ENCODE measurements around the gene COX7A1.
A peak's percentile ranks its signal among the peaks of the same experiment; 100 is the strongest.
"Not testable (repeated sequence)": the region's sequence is repeated elsewhere in the genome, so short reads cannot be mapped to it uniquely, and the experiment has no call there.

COX7A1 gene

GRCh38 chr19:36141039-36141927 is 11.0 kb downstream of the COX7A1 start:
- peak; percentile 91 for DNase-seq (ENCODE audit: low spot score)

- peak; percentile 62 for DNase-seq (ENCODE audit: low spot score)
Measured at GRCh38 chr19:36140304-36141038, 11.8 kb downstream of the COX7A1 start.

DNA sequence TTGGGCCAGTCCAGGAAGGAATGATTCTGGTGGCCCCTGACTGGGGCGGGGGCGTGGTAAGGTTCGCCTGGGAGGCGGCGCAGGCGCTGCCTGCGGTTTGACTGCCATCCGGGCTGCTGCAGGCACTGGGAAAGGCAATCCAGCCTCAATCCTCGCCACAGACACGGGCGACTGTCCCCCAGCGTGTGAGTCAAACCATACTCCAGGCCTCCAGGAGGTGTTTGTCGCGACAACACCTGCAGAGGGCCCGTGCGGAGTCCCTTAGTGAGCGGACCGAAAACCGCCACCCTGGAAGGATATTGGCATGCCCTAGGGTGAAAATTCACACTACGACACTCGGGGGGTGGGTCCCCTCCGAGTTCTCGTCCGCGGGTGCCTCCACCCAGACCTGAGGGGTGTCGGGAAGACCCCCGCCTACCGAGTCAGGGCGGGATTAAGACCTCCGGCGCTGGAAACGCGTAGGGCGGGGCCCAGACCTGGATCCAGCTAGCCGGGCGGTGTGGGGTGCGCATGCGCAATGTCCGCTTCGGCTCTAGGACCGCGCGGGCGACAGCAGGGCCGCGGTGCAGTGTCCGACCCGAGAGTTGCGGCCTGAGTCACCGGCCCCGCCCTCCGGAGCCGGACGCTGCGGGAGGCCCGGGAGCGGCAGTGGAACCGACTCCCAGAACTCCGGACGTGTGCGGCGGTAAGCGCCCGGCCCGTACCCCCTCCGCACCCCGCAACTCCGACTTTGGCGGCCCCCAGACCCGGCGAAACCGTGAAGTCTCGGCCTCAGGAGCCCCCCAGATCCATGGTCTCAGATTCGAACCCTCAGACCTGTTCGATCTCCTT is 12.6 kb downstream of the COX7A1 start, which contains the start of gene CAPNS1:
TSS of gene CAPNS1 (plus strand) at position 594 of the 831 bp plus-strand sequence. CDS start 946 bp downstream, outside the sequence.
- peak; percentile 99 for DNase-seq (ENCODE audit: low spot score)

GRCh38 chr19:36139120-36139472 is 13.2 kb downstream of the COX7A1 start:
- no peak for DNase-seq (ENCODE audit: low spot score)

DNA sequence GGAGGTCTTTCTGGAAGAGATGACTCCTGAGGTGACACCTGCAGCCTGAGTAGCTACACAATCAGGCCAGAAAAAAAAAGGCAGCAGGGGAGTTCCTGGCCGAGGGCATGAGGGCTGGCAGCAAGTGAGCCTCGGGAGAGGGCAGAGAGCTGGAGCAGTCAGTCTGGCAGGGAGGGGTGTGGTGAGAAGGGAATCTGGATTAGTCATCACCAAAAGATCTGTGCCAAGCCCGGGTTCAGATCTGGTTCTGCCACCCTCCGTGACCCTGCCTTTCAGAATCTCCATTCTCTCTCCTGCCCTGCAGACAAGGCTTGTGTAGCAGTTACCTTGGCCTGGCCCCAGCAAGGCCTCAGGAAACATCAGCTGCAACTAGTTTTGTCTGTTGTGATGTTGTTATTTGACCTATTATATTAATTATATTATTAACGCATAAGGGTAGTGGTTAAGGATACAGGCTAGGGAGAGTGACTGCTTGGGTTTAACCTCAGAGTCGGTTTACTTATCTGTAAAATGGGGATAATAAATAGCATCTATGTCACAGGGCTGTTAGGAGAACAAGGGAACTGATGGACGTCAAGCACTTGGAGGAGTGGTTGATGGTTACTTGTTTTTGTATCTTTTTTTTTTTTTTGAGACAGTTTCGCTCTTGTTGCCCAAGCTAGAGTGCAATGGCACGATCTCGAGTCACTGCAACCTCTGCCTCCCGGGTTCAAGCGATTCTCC is 15.1 kb downstream of the COX7A1 start:
- no peak for DNase-seq (ENCODE audit: low spot score)

GRCh38 chr19:36134867-36135266 is 17.4 kb downstream of the COX7A1 start:
- not testable (repeated sequence) for DNase-seq (ENCODE audit: low spot score)

DNA sequence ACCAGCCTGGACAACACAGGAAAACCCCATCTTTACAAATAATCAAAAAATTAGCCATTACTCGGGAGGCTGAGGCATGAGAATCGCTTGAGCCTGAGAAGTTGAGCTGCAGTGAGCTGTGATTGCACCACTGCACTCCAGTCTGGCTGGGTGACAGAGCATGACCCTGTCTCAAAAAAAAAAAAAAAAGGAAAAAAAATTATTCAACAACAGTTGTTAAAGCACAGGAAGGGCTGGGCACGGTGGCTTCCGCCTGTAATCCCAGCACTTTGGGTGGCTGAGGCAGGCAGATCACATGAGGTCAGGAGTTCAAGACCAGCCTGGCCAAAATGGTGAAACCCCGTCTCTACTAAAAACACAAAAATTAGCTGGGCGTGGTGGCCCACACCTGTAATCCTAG is 21.0 kb downstream of the COX7A1 start:
- not testable (repeated sequence) for DNase-seq (ENCODE audit: low spot score)

DNA sequence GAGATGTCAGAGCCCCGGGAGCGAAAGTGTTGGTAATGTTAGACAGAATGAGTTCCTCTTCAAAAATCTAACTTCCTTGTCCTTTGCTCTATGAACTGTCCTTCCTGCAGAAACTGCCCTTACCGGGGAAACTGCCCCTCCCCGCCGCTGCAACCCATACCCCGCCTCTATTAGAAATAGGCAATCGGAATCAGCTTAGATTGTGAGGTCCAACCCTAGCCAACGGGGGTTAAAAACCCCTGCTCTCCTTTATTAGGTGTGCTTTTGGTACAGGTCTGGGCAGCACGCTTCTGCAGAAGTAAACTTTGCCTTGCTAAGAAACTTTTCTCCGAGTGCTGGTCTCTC is 23.9 kb downstream of the COX7A1 start:
- DNase-seq (ENCODE audit: low spot score) = peak; percentile 63

GRCh38 chr19:36125557-36125956 is 26.7 kb downstream of the COX7A1 start:
- DNase-seq (ENCODE audit: low spot score) = no peak

- no peak for DNase-seq (ENCODE audit: low spot score)
Measured at GRCh38 chr19:36121486-36122124, 30.6 kb downstream of the COX7A1 start.

DNA sequence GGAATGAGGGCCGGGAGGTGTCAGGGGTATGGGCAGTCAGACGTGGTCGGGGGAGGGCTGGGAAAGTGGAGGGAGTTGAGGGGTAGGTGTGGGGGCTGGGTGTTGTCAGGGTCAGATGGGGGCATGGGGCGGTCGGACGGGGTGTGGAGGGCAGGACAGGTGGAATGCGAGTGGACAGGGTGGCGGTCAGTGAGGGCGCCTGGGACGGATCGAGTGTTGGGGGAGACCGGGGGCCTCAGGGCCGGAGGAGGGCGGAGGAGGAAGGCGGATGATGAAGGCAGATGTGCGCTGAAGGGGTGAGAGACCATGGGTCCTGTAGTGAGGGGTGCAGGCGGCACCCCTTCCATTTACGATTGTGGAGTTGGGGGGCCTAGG is 31.3 kb downstream of the COX7A1 start:
- no peak for DNase-seq (ENCODE audit: low spot score)

GRCh38 chr19:36120092-36120983 is 31.9 kb downstream of the COX7A1 start:
- no peak for DNase-seq (ENCODE audit: low spot score)

GRCh38 chr19:36116344-36116637 is 36.0 kb downstream of the COX7A1 start:
- DNase-seq (ENCODE audit: low spot score) = no peak

DNA sequence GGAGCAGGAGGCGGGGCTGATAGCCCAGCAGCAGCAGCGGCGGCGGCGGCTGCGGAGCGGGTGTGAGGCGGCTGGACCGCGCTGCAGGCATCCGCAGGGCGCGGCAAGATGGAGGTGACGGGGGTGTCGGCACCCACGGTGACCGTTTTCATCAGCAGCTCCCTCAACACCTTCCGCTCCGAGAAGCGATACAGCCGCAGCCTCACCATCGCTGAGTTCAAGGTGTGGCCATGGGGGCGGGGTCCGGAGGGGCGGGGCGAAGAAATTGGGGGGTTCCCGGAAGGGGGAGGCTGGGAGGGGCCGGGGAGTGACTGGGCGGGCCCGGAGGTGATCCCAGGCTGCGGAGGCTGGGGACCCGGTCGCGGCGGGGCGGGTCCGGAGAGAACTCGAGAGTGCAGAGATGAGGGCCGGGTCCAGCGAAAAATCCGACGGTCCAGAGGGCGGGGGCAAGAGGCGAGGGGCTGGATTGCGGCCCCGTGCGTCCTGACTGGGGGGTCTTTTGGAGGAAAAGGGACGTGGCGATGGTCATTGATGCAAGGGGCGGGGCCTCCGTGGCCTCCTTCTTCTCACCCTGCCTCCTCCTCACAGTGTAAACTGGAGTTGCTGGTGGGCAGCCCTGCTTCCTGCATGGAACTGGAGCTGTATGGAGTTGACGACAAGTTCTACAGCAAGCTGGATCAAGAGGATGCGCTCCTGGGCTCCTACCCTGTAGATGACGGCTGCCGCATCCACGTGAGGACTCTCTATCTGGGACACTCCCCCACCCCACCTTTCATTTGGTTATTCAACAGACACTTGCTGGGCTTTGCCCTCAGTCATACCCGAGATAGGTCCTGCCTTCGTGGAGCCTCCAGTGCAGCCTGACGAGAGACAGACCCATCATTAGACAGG is 36.5 kb downstream of the COX7A1 start, which contains the start of gene TBCB:
TSS of gene TBCB (plus strand) at position 16 of the 891 bp plus-strand sequence. CDS start at position 109, 93 bp downstream.
- no peak for DNase-seq (ENCODE audit: low spot score)

DNA sequence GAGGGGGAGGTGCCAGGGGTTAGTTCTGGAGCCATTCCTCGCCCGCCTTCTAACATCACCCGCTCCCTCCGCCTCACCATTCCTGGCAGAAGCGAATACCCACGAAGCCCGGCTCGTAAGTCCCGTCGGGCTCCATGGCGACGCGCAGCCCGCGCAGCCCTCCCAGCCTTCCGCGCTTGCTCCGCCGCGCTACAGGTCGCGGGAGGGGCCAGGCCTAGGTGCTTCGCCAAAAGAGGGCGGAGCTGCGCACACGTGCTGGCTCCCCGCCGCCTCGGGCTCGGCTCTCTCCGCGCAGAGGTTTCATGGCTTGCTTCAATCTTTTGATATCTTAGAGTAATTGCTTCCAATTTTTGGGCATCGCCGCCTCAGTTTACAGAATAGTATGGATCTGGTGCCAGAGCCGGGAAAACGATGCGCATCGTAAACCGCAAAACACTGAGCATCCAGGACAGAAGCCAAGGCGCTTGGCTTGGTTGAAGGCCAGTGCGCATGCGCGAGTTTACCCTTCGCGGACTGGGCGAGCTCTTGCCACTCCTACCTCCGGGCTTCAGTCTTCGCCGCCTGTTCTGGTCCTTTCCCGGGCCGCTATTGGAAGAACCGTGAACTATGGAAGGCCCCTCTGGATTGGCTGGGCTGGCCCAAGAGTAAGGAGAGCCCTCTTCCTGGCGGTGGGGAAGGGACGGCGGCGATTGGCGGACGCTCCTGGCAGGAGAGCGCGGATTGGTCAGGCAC is 37.4 kb downstream of the COX7A1 start, which contains the start of gene POLR2I:
TSS of gene POLR2I (minus strand) at position 155 of the 732 bp plus-strand sequence. CDS start at position 136, 19 bp downstream.
- DNase-seq (ENCODE audit: low spot score) = peak; percentile 100

GRCh38 chr19:36113894-36114720 is 38.1 kb downstream of the COX7A1 start:
- peak; percentile 51 for DNase-seq (ENCODE audit: low spot score)

DNA sequence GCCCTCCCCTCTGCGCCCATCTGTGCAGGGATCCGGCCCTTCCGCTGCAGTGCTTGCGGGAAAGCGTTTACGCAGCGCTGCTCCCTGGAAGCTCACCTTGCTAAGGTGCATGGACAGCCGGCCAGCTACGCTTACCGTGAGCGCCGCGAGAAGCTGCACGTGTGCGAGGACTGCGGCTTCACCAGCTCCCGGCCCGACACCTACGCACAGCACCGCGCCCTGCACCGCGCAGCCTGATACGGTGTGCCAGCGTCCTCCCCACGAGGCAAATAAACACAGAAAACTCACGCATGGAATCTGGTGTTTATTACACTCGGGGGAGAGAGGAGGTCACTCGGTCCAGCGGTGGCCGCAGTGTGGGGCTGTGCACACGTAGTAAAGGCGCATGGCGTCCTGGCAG is 38.8 kb downstream of the COX7A1 start:
- no peak for DNase-seq (ENCODE audit: low spot score)

Data from ecto neural progenitor cell (in vitro differentiated cells).